Fibroblast of lung (primary cell): ENCODE measurements around the gene WDR54. TPM values are rescaled to one million over a fixed set of nuclear protein-coding genes. Genes with fewer than 3 reads are reported as not detected.
A peak's percentile ranks its signal among the peaks of the same experiment; 100 is the strongest.

Experiments
- DNase-seq, 2 donors: peaks; one replicate each; pipeline versions ENCODE4 v3.0.0 to v3.0.0-alpha.2; 2010; ENCODE audit warnings: low read depth in 2 of 2
- H2AFZ ChIP-seq: 2 replicates; pipeline ENCODE4 v1.5.1; 2012; ENCODE audit warnings: low read length, control low read depth, inconsistent platforms
- H3K27ac ChIP-seq: 2 replicates; pipeline ENCODE4 v1.5.1; 2011; ENCODE audit warnings: low read length, control low read depth; ENCODE audit not compliant: insufficient read depth
- H3K27me3 ChIP-seq: 2 replicates; pipeline ENCODE4 v1.5.1; 2011; ENCODE audit warnings: mild to moderate bottlenecking, low read length; ENCODE audit not compliant: control insufficient read depth, insufficient read depth
- H3K36me3 ChIP-seq: 2 replicates; pipeline ENCODE4 v1.5.1; 2011; ENCODE audit warnings: low read length; ENCODE audit not compliant: control insufficient read depth, insufficient read depth
- H3K4me1 ChIP-seq: 2 replicates; pipeline ENCODE4 v1.5.1; 2011; ENCODE audit warnings: low read length; ENCODE audit not compliant: control insufficient read depth, insufficient read depth; ENCODE audit errors: extremely low read depth
- H3K4me2 ChIP-seq: 2 replicates; pipeline ENCODE4 v1.5.1; 2011; ENCODE audit warnings: low read length, control low read depth; ENCODE audit not compliant: insufficient read depth; ENCODE audit errors: extremely low read depth
- H3K4me3 ChIP-seq, 4 experiments: fragments of 200-600 bp in 1 of 4; sonication (generic) in 1 of 4; replicated peaks in 1 of 4; 2 replicates each; pipeline ENCODE4 v1.5.1; 2011 to 2016; ENCODE audit warnings: low read length in 4 of 4, low read depth in 3 of 4, mild to moderate bottlenecking in 3 of 4, control low read depth in 2 of 4, inconsistent platforms in 1 of 4, mixed read lengths in 1 of 4; ENCODE audit not compliant: insufficient read depth in 1 of 4; ENCODE audit errors: control extremely low read depth in 1 of 4
- H3K79me2 ChIP-seq: 2 replicates; pipeline ENCODE4 v1.5.1; 2012; ENCODE audit warnings: mild to moderate bottlenecking, low read length, inconsistent platforms; ENCODE audit not compliant: control insufficient read depth, insufficient read depth
- H3K9ac ChIP-seq: 2 replicates; pipeline ENCODE4 v1.5.1; 2011; ENCODE audit warnings: mild to moderate bottlenecking, low read length, control low read depth; ENCODE audit not compliant: insufficient read depth
- H3K9me3 ChIP-seq: 2 replicates; pipeline ENCODE4 v1.5.1; 2012; ENCODE audit warnings: low read depth, low read length; ENCODE audit not compliant: control insufficient read depth, insufficient read depth
- H4K20me1 ChIP-seq: 2 replicates; pipeline ENCODE4 v1.5.1; 2011; ENCODE audit warnings: low read length; ENCODE audit not compliant: control insufficient read depth, insufficient read depth; ENCODE audit errors: extremely low read depth
- CTCF ChIP-seq, 2 donors: IDR thresholded peaks in 1 of 2; conservative IDR thresholded peaks in 1 of 2; 1 replicate in 1 of 2; 2 replicates in 1 of 2; pipeline ENCODE4 v1.5.1; 2011 to 2012; ENCODE audit warnings: low read length in 2 of 2, control low read depth in 1 of 2, inconsistent platforms in 1 of 2, low read depth in 1 of 2, mild to moderate bottlenecking in 1 of 2
- EZH2 ChIP-seq: IDR thresholded peaks from 2 replicates; pipeline ENCODE4 v1.5.1; 2012; ENCODE audit warnings: low read length, control low read depth, mild to moderate bottlenecking; ENCODE audit errors: missing control alignments
- polyA plus RNA-seq, 2 donors: library from polyadenylated mRNA; depleted of rRNA in 1 of 2; stranded (reverse) in 1 of 2; unstranded in 1 of 2; fragments of >200 nt; gene quantifications; 2 replicates each; pipeline ENCODE4 v1.2.1, GENCODE V29; 2011 to 2012; ENCODE audit warnings: missing spikeins in 1 of 2
- total RNA-seq: library from RNA; depleted of rRNA; stranded (reverse); fragments of >200 nt; gene quantifications from 2 replicates; pipeline ENCODE4 v1.2.1, GENCODE V29; 2014

WDR54 gene
- total and polyA plus RNA-seq, 2 donors (not counting 1 experiment from before 2014, with no cell fraction given) = 24.3 to 27.1 TPM

- H2AFZ ChIP-seq = no peak overlapping the region
- H4K20me1 ChIP-seq = no peaks in the 10 kb centered on the region
- no peak for TF ChIP-seq EZH2
- no peak for TF ChIP-seq CTCF (conservative IDR thresholded peaks at IDR 0.05 in 1 of 2, IDR thresholded peaks at IDR 0.05 in 1 of 2; ENCODE audit: low read depth in 1 of 2, low read length in 2 of 2)
- H3K36me3 ChIP-seq = no peaks in the 10 kb centered on the region
- no peak overlapping the region for H3K4me3 ChIP-seq
- H3K4me1 ChIP-seq = peaks cover under 1% of the 10 kb centered on the region
- H3K9ac ChIP-seq = no peak overlapping the region
- H3K27me3 ChIP-seq = no peaks in the 10 kb centered on the region
- no peak overlapping the region for H3K27ac ChIP-seq
- H3K4me2 ChIP-seq = peak overlapping the region; percentile 52
- no peak for DNase-seq
- H3K79me2 ChIP-seq = no peaks in the 10 kb centered on the region
- no peaks in the 10 kb centered on the region for H3K9me3 ChIP-seq
Observed at GRCh38 chr2:74444498-74445318, 23.2 kb downstream of the WDR54 start.

- no peaks in the 10 kb centered on the region for H3K36me3 ChIP-seq
- H4K20me1 ChIP-seq = no peaks in the 10 kb centered on the region
- TF ChIP-seq EZH2 = no peak
- no peak for TF ChIP-seq CTCF (conservative IDR thresholded peaks at IDR 0.05 in 1 of 2, IDR thresholded peaks at IDR 0.05 in 1 of 2; ENCODE audit: low read depth in 1 of 2, low read length in 2 of 2)
- H3K9me3 ChIP-seq = no peaks in the 10 kb centered on the region
- H3K79me2 ChIP-seq = no peaks in the 10 kb centered on the region
- no peak overlapping the region for H3K9ac ChIP-seq
- H3K27ac ChIP-seq = no peak overlapping the region
- no peaks in the 10 kb centered on the region for H3K27me3 ChIP-seq
- no peak overlapping the region for H3K4me3 ChIP-seq
- no peak overlapping the region for H2AFZ ChIP-seq
- no peak overlapping the region for H3K4me2 ChIP-seq
- DNase-seq = no peak
- H3K4me1 ChIP-seq = no peaks in the 10 kb centered on the region
Observed at GRCh38 chr2:74447230-74447999, 25.9 kb downstream of the WDR54 start.

GRCh38 chr2:74448771-74449170 lies 27.2 kb downstream of the WDR54 start:
- H3K4me2 ChIP-seq = no peak overlapping the region
- H3K4me1 ChIP-seq = no peaks in the 10 kb centered on the region
- no peaks in the 10 kb centered on the region for H3K36me3 ChIP-seq
- H3K27me3 ChIP-seq = no peaks in the 10 kb centered on the region
- H3K79me2 ChIP-seq = no peaks in the 10 kb centered on the region
- DNase-seq = no peak
- no peak overlapping the region for H3K9ac ChIP-seq
- H2AFZ ChIP-seq = no peak overlapping the region
- no peak for TF ChIP-seq EZH2
- H4K20me1 ChIP-seq = no peaks in the 10 kb centered on the region
- no peak overlapping the region for H3K4me3 ChIP-seq
- H3K9me3 ChIP-seq = no peaks in the 10 kb centered on the region
- H3K27ac ChIP-seq = no peak overlapping the region
